Measurements from ENCODE around the gene GBA2. TPM values are rescaled to one million over a fixed set of nuclear protein-coding genes. Genes with fewer than 3 reads are reported as not detected.
A peak's percentile ranks its signal among the peaks of the same experiment; 100 is the strongest.

GBA2 gene
- polyA plus RNA-seq (2013, experiment 1 of 2), result 52.1 TPM
- polyA plus RNA-seq (2013, experiment 2 of 2), result 51.9 TPM

GRCh38 chr9:35748858-35749514 lies at the start of gene GBA2, which contains the start of gene RGP1:
Gene GBA2 (minus strand): TSS chr9:35749228. CDS start chr9:35748704, 524 bp downstream.
Gene RGP1 (plus strand): TSS chr9:35749287. CDS start chr9:35749756, 469 bp downstream.
- Histone ChIP-seq H3K4ac (ENCODE audit: low read length) (no peak within 1 kb of the TSS), H3K36me3 (replicated peaks in 1 of 2; ENCODE audit: control insufficient read depth in 2 of 2, insufficient read depth in 2 of 2, low read length in 2 of 2) (peaks cover 42 to 70% of the 10 kb centered on the region in 2 donors), H4K91ac (ENCODE audit: low read depth, low read length, poor library complexity) (no peak within 1 kb of the TSS), H3K14ac (ENCODE audit: low read length) (no peak within 1 kb of the TSS), H3K9ac (ENCODE audit: low read depth, low read length, poor library complexity) (peak within 1 kb of the TSS; percentile 95), H2BK5ac (ENCODE audit: low read length) (peak within 1 kb of the TSS; percentile 58), H4K8ac (ENCODE audit: low read depth, low read length) (no peak within 1 kb of the TSS), H3K23ac (ENCODE audit: low read depth, low read length, poor library complexity) (peak within 1 kb of the TSS; percentile 52), H3K27ac (replicated peaks; ENCODE audit: low read length) (peak within 1 kb of the TSS; percentile 42), H2BK12ac (ENCODE audit: low read length) (no peak within 1 kb of the TSS), H2AFZ (ENCODE audit: low read length) (peak within 1 kb of the TSS; percentile 96), H3K79me1 (ENCODE audit: low read depth, low read length) (peaks cover 5% of the 10 kb centered on the region), H3K4me2 (ENCODE audit: insufficient read depth, low read length, poor library complexity, severe bottlenecking) (peak within 1 kb of the TSS; percentile 93), H2AK5ac (ENCODE audit: low read depth, low read length) (peak within 1 kb of the TSS; percentile 76), H3K27me3 (ENCODE audit: control insufficient read depth in 3 of 3, insufficient read depth in 3 of 3, low read depth in 1 of 3, low read length in 3 of 3) (no peaks in the 10 kb centered on the region), H2BK120ac (ENCODE audit: low read depth, low read length) (no peak within 1 kb of the TSS), H3K4me1 (ENCODE audit: control insufficient read depth in 2 of 2, insufficient read depth in 1 of 2, low read depth in 1 of 2, low read length in 2 of 2) (peaks cover 19 to 23% of the 10 kb centered on the region in 2 donors), H2BK15ac (ENCODE audit: low read length) (peak within 1 kb of the TSS; percentile 45), H3K9me3 (replicated peaks in 1 of 2; ENCODE audit: control insufficient read depth in 2 of 2, insufficient read depth in 1 of 2, low read depth in 1 of 2, low read length in 2 of 2) (no peaks in the 10 kb centered on the region), H3K4me3 (ENCODE audit: low read length in 2 of 2) (peak within 1 kb of the TSS; percentile 87 to 96), H3K18ac (ENCODE audit: low read length) (peak within 1 kb of the TSS; percentile 93)
- whole genome bisulfite sequencing, 2 donors (ENCODE audit: extremely low coverage in 2 of 2, insufficient read length in 2 of 2, insufficient replicate concordance in 1 of 2), result no CpG with 5 or more reads among the region's 69 CpGs
- DNase-seq (ENCODE audit: low spot score), result peak; percentile 67

GRCh38 chr9:35797311-35798109 lies 48.5 kb upstream of the GBA2 start:
- H2BK120ac ChIP-seq (ENCODE audit: low read depth, low read length), result no peak overlapping the region
- no peak overlapping the region for H3K9ac ChIP-seq (ENCODE audit: low read depth, low read length, poor library complexity)
- H3K4ac ChIP-seq (ENCODE audit: low read length), result no peak overlapping the region
- no peak overlapping the region for H2BK5ac ChIP-seq (ENCODE audit: low read length)
- H4K91ac ChIP-seq (ENCODE audit: low read depth, low read length, poor library complexity), result no peak overlapping the region
- no peak overlapping the region for H2AFZ ChIP-seq (ENCODE audit: low read length)
- peaks cover 0 to 18% of the 10 kb centered on the region in 2 donors for H3K36me3 ChIP-seq (replicated peaks in 1 of 2; ENCODE audit: control insufficient read depth in 2 of 2, insufficient read depth in 2 of 2, low read length in 2 of 2)
- H3K79me1 ChIP-seq (ENCODE audit: low read depth, low read length), result peaks cover under 1% of the 10 kb centered on the region
- no peak overlapping the region for H2BK12ac ChIP-seq (ENCODE audit: low read length)
- no peak overlapping the region for H3K14ac ChIP-seq (ENCODE audit: low read length)
- no peak overlapping the region for H3K4me2 ChIP-seq (ENCODE audit: insufficient read depth, low read length, poor library complexity, severe bottlenecking)
- no peak overlapping the region for H2BK15ac ChIP-seq (ENCODE audit: low read length)
- peaks cover 0 to 53% (median 0%) of the 10 kb centered on the region in 3 experiments for H3K27me3 ChIP-seq (ENCODE audit: control insufficient read depth in 3 of 3, insufficient read depth in 3 of 3, low read depth in 1 of 3, low read length in 3 of 3)
- no peak overlapping the region for H3K4me3 ChIP-seq (ENCODE audit: low read length in 2 of 2)
- H3K23ac ChIP-seq (ENCODE audit: low read depth, low read length, poor library complexity), result no peak overlapping the region
- H3K4me1 ChIP-seq (ENCODE audit: control insufficient read depth in 2 of 2, insufficient read depth in 1 of 2, low read depth in 1 of 2, low read length in 2 of 2), result no peaks in the 10 kb centered on the region
- no peak overlapping the region for H3K27ac ChIP-seq (replicated peaks; ENCODE audit: low read length)
- no peaks in the 10 kb centered on the region for H3K9me3 ChIP-seq (replicated peaks in 1 of 2; ENCODE audit: control insufficient read depth in 2 of 2, insufficient read depth in 1 of 2, low read depth in 1 of 2, low read length in 2 of 2)
- DNase-seq (ENCODE audit: low spot score), result no peak
- WGBS, 2 donors (ENCODE audit: extremely low coverage in 2 of 2, insufficient read length in 2 of 2, insufficient replicate concordance in 1 of 2), result no CpG with 5 or more reads among the region's 6 CpGs
- H2AK5ac ChIP-seq (ENCODE audit: low read depth, low read length), result no peak overlapping the region
- H3K18ac ChIP-seq (ENCODE audit: low read length), result no peak overlapping the region
- no peak overlapping the region for H4K8ac ChIP-seq (ENCODE audit: low read depth, low read length)

- Histone ChIP-seq H3K9ac (ENCODE audit: low read depth, low read length, poor library complexity) (no peak overlapping the region), H3K27ac (replicated peaks; ENCODE audit: low read length) (no peak overlapping the region), H3K27me3 (ENCODE audit: control insufficient read depth in 3 of 3, insufficient read depth in 3 of 3, low read depth in 1 of 3, low read length in 3 of 3) (peaks cover 0 to 39% (median 0%) of the 10 kb centered on the region in 3 experiments), H3K4me2 (ENCODE audit: insufficient read depth, low read length, poor library complexity, severe bottlenecking) (no peak overlapping the region), H4K8ac (ENCODE audit: low read depth, low read length) (no peak overlapping the region), H2BK5ac (ENCODE audit: low read length) (no peak overlapping the region), H2BK120ac (ENCODE audit: low read depth, low read length) (no peak overlapping the region), H3K9me3 (replicated peaks in 1 of 2; ENCODE audit: control insufficient read depth in 2 of 2, insufficient read depth in 1 of 2, low read depth in 1 of 2, low read length in 2 of 2) (no peaks in the 10 kb centered on the region), H3K4ac (ENCODE audit: low read length) (no peak overlapping the region), H2BK15ac (ENCODE audit: low read length) (no peak overlapping the region), H2AK5ac (ENCODE audit: low read depth, low read length) (no peak overlapping the region), H2BK12ac (ENCODE audit: low read length) (no peak overlapping the region), H3K18ac (ENCODE audit: low read length) (no peak overlapping the region), H2AFZ (ENCODE audit: low read length) (no peak overlapping the region), H3K79me1 (ENCODE audit: low read depth, low read length) (peaks cover 2% of the 10 kb centered on the region), H3K23ac (ENCODE audit: low read depth, low read length, poor library complexity) (no peak overlapping the region), H3K36me3 (replicated peaks in 1 of 2; ENCODE audit: control insufficient read depth in 2 of 2, insufficient read depth in 2 of 2, low read length in 2 of 2) (peaks cover 0 to 9% of the 10 kb centered on the region in 2 donors), H3K4me1 (ENCODE audit: control insufficient read depth in 2 of 2, insufficient read depth in 1 of 2, low read depth in 1 of 2, low read length in 2 of 2) (peaks cover 3 to 4% of the 10 kb centered on the region in 2 donors), H3K4me3 (ENCODE audit: low read length in 2 of 2) (no peak overlapping the region), H3K14ac (ENCODE audit: low read length) (no peak overlapping the region), H4K91ac (ENCODE audit: low read depth, low read length, poor library complexity) (no peak overlapping the region)
- DNase-seq (ENCODE audit: low spot score), result no peak
Observed at GRCh38 chr9:35795695-35796094, 46.7 kb upstream of the GBA2 start.

- Histone ChIP-seq H3K79me1 (ENCODE audit: low read depth, low read length) (peaks cover 2% of the 10 kb centered on the region), H3K9ac (ENCODE audit: low read depth, low read length, poor library complexity) (no peak overlapping the region), H3K14ac (ENCODE audit: low read length) (no peak overlapping the region), H3K4me1 (ENCODE audit: control insufficient read depth in 2 of 2, insufficient read depth in 1 of 2, low read depth in 1 of 2, low read length in 2 of 2) (peaks cover 6 to 7% of the 10 kb centered on the region in 2 donors), H4K8ac (ENCODE audit: low read depth, low read length) (no peak overlapping the region), H2BK5ac (ENCODE audit: low read length) (no peak overlapping the region), H2BK12ac (ENCODE audit: low read length) (no peak overlapping the region), H3K4me2 (ENCODE audit: insufficient read depth, low read length, poor library complexity, severe bottlenecking) (no peak overlapping the region), H2BK15ac (ENCODE audit: low read length) (no peak overlapping the region), H3K4me3 (ENCODE audit: low read length in 2 of 2) (no peak overlapping the region), H3K4ac (ENCODE audit: low read length) (no peak overlapping the region), H3K18ac (ENCODE audit: low read length) (no peak overlapping the region), H2AFZ (ENCODE audit: low read length) (no peak overlapping the region), H4K91ac (ENCODE audit: low read depth, low read length, poor library complexity) (no peak overlapping the region), H3K23ac (ENCODE audit: low read depth, low read length, poor library complexity) (no peak overlapping the region), H3K36me3 (replicated peaks in 1 of 2; ENCODE audit: control insufficient read depth in 2 of 2, insufficient read depth in 2 of 2, low read length in 2 of 2) (peaks cover 0 to 4% of the 10 kb centered on the region in 2 donors), H3K9me3 (replicated peaks in 1 of 2; ENCODE audit: control insufficient read depth in 2 of 2, insufficient read depth in 1 of 2, low read depth in 1 of 2, low read length in 2 of 2) (no peaks in the 10 kb centered on the region), H2BK120ac (ENCODE audit: low read depth, low read length) (no peak overlapping the region), H3K27ac (replicated peaks; ENCODE audit: low read length) (no peak overlapping the region), H2AK5ac (ENCODE audit: low read depth, low read length) (no peak overlapping the region), H3K27me3 (ENCODE audit: control insufficient read depth in 3 of 3, insufficient read depth in 3 of 3, low read depth in 1 of 3, low read length in 3 of 3) (peaks cover 0 to 19% (median 0%) of the 10 kb centered on the region in 3 experiments)
- no peak for DNase-seq (ENCODE audit: low spot score)
- WGBS, 2 donors (ENCODE audit: extremely low coverage in 2 of 2, insufficient read length in 2 of 2, insufficient replicate concordance in 1 of 2), result no CpG with 5 or more reads among the region's 2 CpGs
Observed at GRCh38 chr9:35793461-35793860, 44.4 kb upstream of the GBA2 start.

Data from neuronal stem cell (in vitro differentiated cells).